K562 (cell line): Measurements from ENCODE around the gene LRP2BP. TPM values are rescaled to one million over a fixed set of nuclear protein-coding genes. Genes with fewer than 3 reads are reported as not detected.

ENCODE experiments used
- ARID3A ChIP-seq: IDR thresholded peaks from 2 replicates; pipeline ENCODE4 v1.6.1; 2012; ENCODE audit warnings: low read depth, low read length, improper control_type of control experiment, borderline replicate concordance
- EHMT2 ChIP-seq: fragments of 450-650 bp; IDR thresholded peaks from 2 replicates; pipeline ENCODE4 v1.6.1; 2018; ENCODE audit warnings: antibody characterized with exemption
- FIP1L1 ChIP-seq: fragments of 200-400 bp; formaldehyde crosslinking; IDR thresholded peaks from 2 replicates; pipeline ENCODE4 v1.6.1; 2018; ENCODE audit warnings: mild to moderate bottlenecking, low read depth, low read length; ENCODE audit not compliant: poor library complexity, severe bottlenecking
- JUNB ChIP-seq: fragments of 450-650 bp; formaldehyde crosslinking; conservative IDR thresholded peaks from 2 replicates; pipeline ENCODE4 v1.4.0; 2020; ENCODE audit warnings: mild to moderate bottlenecking
- LCOR ChIP-seq: sonication (generic); formaldehyde crosslinking; IDR thresholded peaks from 2 replicates; pipeline ENCODE4 v1.8.0; 2022; ENCODE audit warnings: mild to moderate bottlenecking, missing genetic modification reagents
- NUFIP1 ChIP-seq: fragments of 450-650 bp; IDR thresholded peaks from 2 replicates; pipeline ENCODE4 v1.6.1; 2018; ENCODE audit not compliant: partially characterized antibody
- POLR2A ChIP-seq: fragments of 450-650 bp; conservative IDR thresholded peaks from 2 replicates; pipeline ENCODE4 v1.6.1; 2016
- POLR3G ChIP-seq: IDR thresholded peaks from 2 replicates; pipeline ENCODE4 v1.6.1; 2011; ENCODE audit not compliant: insufficient read length, insufficient replicate concordance; ENCODE audit errors: extremely low read depth
- RBM34 ChIP-seq: fragments of 200-400 bp; formaldehyde crosslinking; IDR thresholded peaks from 2 replicates; pipeline ENCODE4 v1.6.1; 2018; ENCODE audit warnings: low read length, borderline replicate concordance; ENCODE audit not compliant: insufficient read depth
- REST ChIP-seq, 2 experiments: fragments of 450-650 bp; formaldehyde crosslinking in 1 of 2; IDR thresholded peaks; 2 replicates each; pipeline versions ENCODE4 v1.4.0 to v1.6.1; 2014 to 2020; ENCODE audit warnings: mild to moderate bottlenecking in 2 of 2, borderline replicate concordance in 1 of 2, low read depth in 1 of 2
- SMARCB1 ChIP-seq: IDR thresholded peaks from 2 replicates; pipeline ENCODE4 v1.6.1; 2011; ENCODE audit warnings: improper control_type of control experiment, low read depth; ENCODE audit not compliant: insufficient read length
- ZFP36 ChIP-seq: fragments of 150-350 bp; IDR thresholded peaks from 2 replicates; pipeline ENCODE4 v1.6.1; 2018; ENCODE audit warnings: low read length, low read depth; ENCODE audit not compliant: partially characterized antibody
- ZNF316 ChIP-seq: fragments of 450-650 bp; IDR thresholded peaks from 2 replicates; pipeline ENCODE4 v1.6.1; 2016
- polyA plus RNA-seq, 8 experiments: library from polyadenylated mRNA; depleted of rRNA in 4 of 8; stranded (reverse) in 5 of 8; unstranded in 3 of 8; fragments of >200 nt; fragmentation: Nextera tagmentation in 2 of 8; fragmentation: Illumina TruSeq in 1 of 8; extraction: Ambion mirVana in 2 of 8; extraction: Trizol in 1 of 8; gene quantifications; 2 replicates each; pipeline versions ENCODE4 v1.2.1 to v1.2.3, GENCODE V29; 2011 to 2014; ENCODE audit warnings: inconsistent platforms in 1 of 8, missing spikeins in 1 of 8
- total RNA-seq, 7 experiments: library from RNA; depleted of rRNA in 6 of 7; stranded (reverse); fragments of >200 nt in 6 of 7; fragmentation: Illumina TruSeq in 2 of 7; extraction: Trizol in 2 of 7; gene quantifications; 2 replicates each; pipeline versions ENCODE4 v1.2.1 to v1.2.3, GENCODE V29; 2011 to 2021; ENCODE audit warnings: low replicate concordance in 1 of 7
- TF ChIP-seq, protein P1 (sequence below): fragments of 250-450 bp; sonication (Bioruptor Pico); IDR thresholded peaks from 2 replicates; pipeline ENCODE4 v1.4.0; 2020
- TF ChIP-seq, protein P2 (sequence below): fragments of 200-800 bp; sonication (Bioruptor generic); IDR thresholded peaks from 2 replicates; pipeline ENCODE4 v1.6.1; 2017; ENCODE audit warnings: missing genetic modification characterization, missing compliant biosample characterization

LRP2BP gene
- total and polyA plus RNA-seq, 9 of the 15 experiments (the other 6 are each of a cell fraction or from before 2014, with no cell fraction given): 0.42 to 2.1 (median 0.62) TPM

- TF ChIP-seq, protein P1, sequence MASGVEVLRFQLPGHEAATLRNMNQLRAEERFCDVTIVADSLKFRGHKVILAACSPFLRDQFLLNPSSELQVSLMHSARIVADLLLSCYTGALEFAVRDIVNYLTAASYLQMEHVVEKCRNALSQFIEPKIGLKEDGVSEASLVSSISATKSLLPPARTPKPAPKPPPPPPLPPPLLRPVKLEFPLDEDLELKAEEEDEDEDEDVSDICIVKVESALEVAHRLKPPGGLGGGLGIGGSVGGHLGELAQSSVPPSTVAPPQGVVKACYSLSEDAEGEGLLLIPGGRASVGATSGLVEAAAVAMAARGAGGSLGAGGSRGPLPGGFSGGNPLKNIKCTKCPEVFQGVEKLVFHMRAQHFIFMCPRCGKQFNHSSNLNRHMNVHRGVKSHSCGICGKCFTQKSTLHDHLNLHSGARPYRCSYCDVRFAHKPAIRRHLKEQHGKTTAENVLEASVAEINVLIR (CRISPR knock-in tag): peak; percentile 99
- TF ChIP-seq, protein P2, sequence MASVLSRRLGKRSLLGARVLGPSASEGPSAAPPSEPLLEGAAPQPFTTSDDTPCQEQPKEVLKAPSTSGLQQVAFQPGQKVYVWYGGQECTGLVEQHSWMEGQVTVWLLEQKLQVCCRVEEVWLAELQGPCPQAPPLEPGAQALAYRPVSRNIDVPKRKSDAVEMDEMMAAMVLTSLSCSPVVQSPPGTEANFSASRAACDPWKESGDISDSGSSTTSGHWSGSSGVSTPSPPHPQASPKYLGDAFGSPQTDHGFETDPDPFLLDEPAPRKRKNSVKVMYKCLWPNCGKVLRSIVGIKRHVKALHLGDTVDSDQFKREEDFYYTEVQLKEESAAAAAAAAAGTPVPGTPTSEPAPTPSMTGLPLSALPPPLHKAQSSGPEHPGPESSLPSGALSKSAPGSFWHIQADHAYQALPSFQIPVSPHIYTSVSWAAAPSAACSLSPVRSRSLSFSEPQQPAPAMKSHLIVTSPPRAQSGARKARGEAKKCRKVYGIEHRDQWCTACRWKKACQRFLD: 0 out of 2 replicates have a peak, but pooled peaks have one; percentile 5
- TF ChIP-seq LCOR (CRISPR knock-in tag) (peak; percentile 84), JUNB (CRISPR knock-in tag) (peak; percentile 53; the same call in 1 of the 2 replicates), NUFIP1 (peak; percentile 96), ZFP36 (no peak), REST (IDR thresholded peaks at IDR 0.05; ENCODE audit: borderline replicate concordance) (no peak), REST (CRISPR knock-in tag; IDR thresholded peaks at IDR 0.05; ENCODE audit: low read depth) (0 out of 2 replicates have a peak, but pooled peaks have one; percentile 12), POLR3G (no peak), EHMT2 (no peak), ZNF316 (no peak), ARID3A (no peak; the same call in 1 of the 2 replicates), RBM34 (no peak), FIP1L1 (peak; percentile 65), POLR2A (peak; percentile 75; the same call in 1 of the 2 replicates), SMARCB1 (no peak)
These were observed 30.1 kb upstream of the LRP2BP start, which contains the start of gene UFSP2 (continued) for GRCh38 chr4:185425647-185426352.
